H1 (cell line): ENCODE results near the gene C6orf120. TPM values are rescaled to one million over a fixed set of nuclear protein-coding genes. Genes with fewer than 3 reads are reported as not detected.

ENCODE experiments used
- CTCF ChIA-PET: fragments of 300-600 bp; sonication (Branson Sonifier 250); formaldehyde crosslinking; loops from one replicate; lab custom pipeline; 2021; ENCODE audit not compliant: partially characterized antibody; lab: Charles Lee
- POLR2A ChIA-PET: fragments of 300-600 bp; sonication (Branson Sonifier 250); formaldehyde crosslinking; loops from one replicate; lab custom pipeline; 2021; ENCODE audit warnings: inconsistent platforms; ENCODE audit not compliant: partially characterized antibody; lab: Charles Lee
- DNase-seq, 2 experiments: peaks; one replicate each; pipeline versions ENCODE4 v3.0.0 to v3.0.0-alpha.2; 2010 to 2022; ENCODE audit warnings: low spot score in 2 of 2, low read depth in 1 of 2, mixed read lengths in 1 of 2
- FAIRE-seq: peaks from 2 replicates; lab custom pipeline; 2011; peaks lifted over from hg19 to GRCh38; lab: Jason Lieb, UNC
- H2AFZ ChIP-seq: 2 replicates; pipeline ENCODE4 v1.8.1; 2012; ENCODE audit warnings: low read length, inconsistent platforms
- H2AK5ac ChIP-seq: 2 replicates; pipeline ENCODE4 v1.6.1; 2013; ENCODE audit warnings: low read depth, low read length
- H2BK120ac ChIP-seq: replicated peaks from 2 replicates; pipeline ENCODE3; 2013; ENCODE audit warnings: low read depth, low read length, inconsistent platforms
- H2BK12ac ChIP-seq: 2 replicates; pipeline ENCODE4 v1.6.1; 2013; ENCODE audit warnings: low read depth, low read length
- H2BK15ac ChIP-seq: 2 replicates; pipeline ENCODE4 v1.6.1; 2013; ENCODE audit warnings: low read length
- H2BK20ac ChIP-seq: 2 replicates; pipeline ENCODE4 v1.6.1; 2013; ENCODE audit warnings: low read length
- H2BK5ac ChIP-seq: 2 replicates; pipeline ENCODE4 v1.6.1; 2013; ENCODE audit warnings: low read depth, low read length
- H3K14ac ChIP-seq: 2 replicates; pipeline ENCODE4 v1.6.1; 2013; ENCODE audit warnings: inconsistent platforms; ENCODE audit not compliant: insufficient read length
- H3K18ac ChIP-seq: 2 replicates; pipeline ENCODE4 v1.6.1; 2013; ENCODE audit warnings: low read length; ENCODE audit errors: extremely low read depth
- H3K23ac ChIP-seq: 2 replicates; pipeline ENCODE4 v1.6.1; 2013; ENCODE audit warnings: inconsistent platforms; ENCODE audit not compliant: insufficient read length
- H3K23me2 ChIP-seq: 2 replicates; pipeline ENCODE4 v1.6.1; 2013; ENCODE audit warnings: low read depth, low read length
- H3K27ac ChIP-seq: 2 replicates; pipeline ENCODE4 v1.6.1; 2011; ENCODE audit warnings: low read depth, low read length, inconsistent platforms
- H3K27me3 ChIP-seq, 4 experiments: replicated peaks in 1 of 4; 1 replicate in 1 of 4; 2 replicates in 3 of 4; pipeline versions ENCODE4 v1.6.1 to v1.8.1; 2011 to 2013; ENCODE audit warnings: low read length in 3 of 4, mild to moderate bottlenecking in 3 of 4, inconsistent platforms in 2 of 4, mixed read lengths in 2 of 4, moderate library complexity in 1 of 4; ENCODE audit not compliant: control insufficient read depth in 3 of 4, insufficient read depth in 3 of 4; ENCODE audit errors: extremely low read depth in 1 of 4
- H3K36me3 ChIP-seq, 4 experiments: 2 replicates each; pipeline versions ENCODE4 v1.6.1 to v1.8.1; 2011 to 2013; ENCODE audit warnings: mild to moderate bottlenecking in 4 of 4, low read length in 3 of 4, moderate library complexity in 2 of 4, control low read depth in 1 of 4, inconsistent platforms in 1 of 4; ENCODE audit not compliant: insufficient read depth in 4 of 4, control insufficient read depth in 2 of 4
- H3K4ac ChIP-seq: replicated peaks from 2 replicates; pipeline ENCODE3; 2013; ENCODE audit warnings: low read length, low read depth, mixed read lengths, inconsistent platforms; ENCODE audit not compliant: insufficient read length
- H3K4me1 ChIP-seq, 4 experiments: replicated peaks in 1 of 4; 1 replicate in 1 of 4; 2 replicates in 3 of 4; pipeline versions ENCODE4 v1.6.1 to v1.8.1; 2011 to 2013; ENCODE audit warnings: low read length in 3 of 4, inconsistent platforms in 2 of 4, mixed read lengths in 1 of 4; ENCODE audit not compliant: insufficient read depth in 4 of 4, control insufficient read depth in 3 of 4
- H3K4me2 ChIP-seq, 2 experiments: 2 replicates each; pipeline versions ENCODE4 v1.6.1 to v1.8.1; 2011 to 2013; ENCODE audit warnings: low read depth in 2 of 2, low read length in 2 of 2, control low read depth in 1 of 2, inconsistent platforms in 1 of 2, mild to moderate bottlenecking in 1 of 2; ENCODE audit not compliant: insufficient read depth in 1 of 2
- H3K4me3 ChIP-seq, 4 experiments: fragments of 200-600, 300-600 bp in 1 of 4; sonication (generic), shearing (Covaris generic), sonication (Bioruptor Twin) in 1 of 4; 2 replicates each; pipeline versions ENCODE4 v1.5.1 to v1.8.1; 2011 to 2016; ENCODE audit warnings: low read length in 4 of 4, low read depth in 3 of 4, control low read depth in 2 of 4, inconsistent platforms in 2 of 4, mild to moderate bottlenecking in 2 of 4, mixed read lengths in 1 of 4, moderate library complexity in 1 of 4; ENCODE audit not compliant: insufficient read depth in 2 of 4; ENCODE audit errors: extremely low read depth in 1 of 4
- H3K56ac ChIP-seq: replicated peaks from 2 replicates; pipeline ENCODE3; 2013; ENCODE audit warnings: low read depth, mild to moderate bottlenecking, mixed read lengths, low read length, inconsistent platforms; ENCODE audit not compliant: insufficient read length
- H3K79me1 ChIP-seq: 2 replicates; pipeline ENCODE4 v1.6.1; 2013; ENCODE audit warnings: low read depth, low read length, control low read depth
- H3K79me2 ChIP-seq, 2 experiments: 2 replicates each; pipeline versions ENCODE4 v1.6.1 to v1.8.1; 2012 to 2013; ENCODE audit warnings: low read length in 2 of 2, mild to moderate bottlenecking in 2 of 2, inconsistent platforms in 1 of 2; ENCODE audit not compliant: insufficient read depth in 2 of 2, control insufficient read depth in 1 of 2
- H3K9ac ChIP-seq, 4 experiments: replicated peaks in 1 of 4; 1 replicate in 1 of 4; 2 replicates in 3 of 4; pipeline versions ENCODE4 v1.6.1 to v1.8.1; 2011 to 2013; ENCODE audit warnings: low read depth in 3 of 4, low read length in 3 of 4, control low read depth in 2 of 4, mild to moderate bottlenecking in 2 of 4, moderate library complexity in 2 of 4, inconsistent platforms in 1 of 4; ENCODE audit errors: extremely low read depth in 1 of 4
- H3K9me3 ChIP-seq, 2 experiments: 2 replicates each; pipeline versions ENCODE4 v1.6.1 to v1.8.1; 2012 to 2013; ENCODE audit warnings: mild to moderate bottlenecking in 2 of 2, moderate library complexity in 2 of 2, control low read depth in 1 of 2, inconsistent platforms in 1 of 2, low read depth in 1 of 2, low read length in 1 of 2, mixed read lengths in 1 of 2; ENCODE audit not compliant: insufficient read depth in 2 of 2
- H4K20me1 ChIP-seq, 2 experiments: replicated peaks in 1 of 2; 2 replicates each; pipeline versions ENCODE3 to v1.8.1; 2011 to 2013; ENCODE audit warnings: inconsistent platforms in 2 of 2, low read length in 2 of 2, mild to moderate bottlenecking in 1 of 2; ENCODE audit not compliant: insufficient read depth in 2 of 2, control insufficient read depth in 1 of 2
- H4K5ac ChIP-seq: 2 replicates; pipeline ENCODE4 v1.6.1; 2013; ENCODE audit warnings: low read length, low read depth, mixed read lengths, inconsistent platforms; ENCODE audit not compliant: insufficient read length
- H4K8ac ChIP-seq: 2 replicates; pipeline ENCODE4 v1.8.0; 2013; ENCODE audit warnings: mild to moderate bottlenecking, moderate library complexity, low read length, inconsistent platforms; ENCODE audit not compliant: insufficient read depth; ENCODE audit errors: extremely low read depth
- H4K91ac ChIP-seq: replicated peaks from 2 replicates; pipeline ENCODE3; 2013; ENCODE audit warnings: low read length, mixed read lengths, inconsistent platforms; ENCODE audit not compliant: insufficient read length
- CTCF ChIP-seq, 3 experiments: IDR thresholded peaks; 1 replicate in 2 of 3; 2 replicates in 1 of 3; pipeline versions ENCODE4 v1.5.1 to v1.6.1; 2011; ENCODE audit warnings: low read length in 3 of 3, mild to moderate bottlenecking in 3 of 3, inconsistent platforms in 2 of 3, low read depth in 1 of 3, moderate library complexity in 1 of 3; ENCODE audit not compliant: insufficient read depth in 1 of 3; ENCODE audit errors: control extremely low read depth in 1 of 3
- GTF2F1 ChIP-seq: IDR thresholded peaks from 2 replicates; pipeline ENCODE4 v1.6.1; 2012; ENCODE audit warnings: low read depth, low read length, improper control_type of control experiment, borderline replicate concordance
- HDAC2 ChIP-seq, 2 experiments: fragments of 300-600 bp in 1 of 2; sonication (generic) in 1 of 2; IDR thresholded peaks; 2 replicates each; pipeline ENCODE4 v1.6.1; 2011 to 2012; ENCODE audit warnings: low read depth in 2 of 2, low read length in 2 of 2, mild to moderate bottlenecking in 2 of 2, moderate library complexity in 2 of 2, borderline replicate concordance in 1 of 2, inconsistent platforms in 1 of 2
- KDM4A ChIP-seq: IDR thresholded peaks from one replicate; pipeline ENCODE4 v1.7.1; 2012; ENCODE audit warnings: low read depth, mild to moderate bottlenecking, moderate library complexity, low read length, inconsistent platforms; ENCODE audit not compliant: severe bottlenecking
- PHF8 ChIP-seq: fragments of 200-600 bp; sonication (generic); conservative IDR thresholded peaks from 2 replicates; pipeline ENCODE4 v1.7.1; 2012; ENCODE audit warnings: low read depth, mild to moderate bottlenecking, inconsistent platforms, low read length, moderate library complexity
- POLR2A ChIP-seq, 2 experiments: IDR thresholded peaks; 1 replicate in 1 of 2; 2 replicates in 1 of 2; pipeline ENCODE4 v1.6.1; 2011; ENCODE audit warnings: low read depth in 2 of 2, low read length in 2 of 2, mild to moderate bottlenecking in 2 of 2; ENCODE audit errors: control extremely low read depth in 1 of 2
- RBBP5 ChIP-seq: IDR thresholded peaks from 2 replicates; pipeline ENCODE4 v1.7.1; 2012; ENCODE audit warnings: low read depth, mild to moderate bottlenecking, inconsistent platforms, low read length, moderate library complexity, borderline replicate concordance
- WGBS, 2 experiments: shearing (Covaris generic) in 1 of 2; methylation state at CpG; one replicate each; pipeline versions ENCODE4 v1.1.6 to v1.1.7; 2013 to 2015; ENCODE audit warnings: low lambda C conversion rate in 2 of 2, mixed read lengths in 2 of 2, inconsistent platforms in 1 of 2, low coverage in 1 of 2, missing lambda C conversion rate in 1 of 2; ENCODE audit not compliant: insufficient replicate concordance in 2 of 2, insufficient coverage in 1 of 2, insufficient read length in 1 of 2; ENCODE audit errors: extremely low coverage in 1 of 2, missing lambda C conversion rate in 1 of 2; 5-methylcytosine and 5-hydroxymethylcytosine counted together
- polyA plus RNA-seq, 7 experiments: library from polyadenylated mRNA; depleted of rRNA in 3 of 7; stranded (reverse) in 5 of 7; unstranded in 2 of 7; fragments of >200 nt in 5 of 7; fragments of 200-250 nt in 2 of 7; gene quantifications; 1 replicate in 5 of 7; 2 replicates in 1 of 7; 4 replicates in 1 of 7; pipeline versions ENCODE4 v1.2.1 to v1.2.3, GENCODE V29; 2011 to 2013; ENCODE audit warnings: missing spikeins in 2 of 7, mixed read lengths in 2 of 7
- total RNA-seq: library from RNA; stranded (reverse); fragmentation: NEBNext Ultra II Directional; extraction: Animal tissue kit (Norgen Biotek cat#: 25700); gene quantifications from 2 replicates; pipeline ENCODE4 v1.2.1, GENCODE V29; 2021

The C6orf120 gene
- total and polyA plus RNA-seq, 2 of the 8 experiments (the other 6 are each of a cell fraction or from before 2014, with no cell fraction given) = 16.2 to 30.6 TPM

- no peak overlapping the region for H3K4ac ChIP-seq
- H2BK120ac ChIP-seq = no peak overlapping the region
- no peaks in the 10 kb centered on the region for H3K9me3 ChIP-seq
- no peak overlapping the region for H2AK5ac ChIP-seq
- no peak overlapping the region for H2BK12ac ChIP-seq
- peak overlapping the region; percentile 76 to 78 (median 76) for H3K4me3 ChIP-seq
- H2BK15ac ChIP-seq = no peak overlapping the region
- peaks cover 0 to 49% of the 10 kb centered on the region in 2 experiments; a peak in 2 of 4 replicates for H3K79me2 ChIP-seq
- TF ChIP-seq HDAC2 (IDR thresholded peaks at IDR 0.05; ENCODE audit: borderline replicate concordance in 1 of 2, low read depth in 2 of 2, low read length in 2 of 2) (0 out of 4 replicates have a peak, but pooled peaks of 1 of the 2 experiments have one; percentile 75), CTCF (IDR thresholded peaks at IDR 0.05; ENCODE audit: control extremely low read depth in 1 of 3, insufficient read depth in 1 of 3, low read depth in 1 of 3, low read length in 3 of 3) (no peak), PHF8 (peak; percentile 21; the same call in 1 of the 2 replicates), KDM4A (peak; percentile 53), GTF2F1 (no peak), POLR2A (IDR thresholded peaks at IDR 0.05; ENCODE audit: control extremely low read depth in 1 of 2, low read depth in 2 of 2, low read length in 2 of 2) (0 out of 3 replicates have a peak, but pooled peaks of 1 of the 2 experiments have one; percentile 12), RBBP5 (0 out of 2 replicates have a peak, but pooled peaks have one; percentile 27)
- H3K79me1 ChIP-seq = peaks cover 3% of the 10 kb centered on the region; the same call in 1 of the 2 replicates
- no peak overlapping the region; the same call in none of the 2 replicates for H4K8ac ChIP-seq
- H3K56ac ChIP-seq = no peak overlapping the region
- peaks cover 0 to 2% (median under 1%) of the 10 kb centered on the region in 4 experiments; a peak in 1 of 7 replicates for H3K27me3 ChIP-seq
- H3K23ac ChIP-seq = no peak overlapping the region
- H4K91ac ChIP-seq = no peak overlapping the region
- DNase-seq (peak in 1 of 2 experiments; percentile 71), FAIRE-seq (no peak)
- H3K4me2 ChIP-seq = peak overlapping the region; percentile 92 to 97
- peak overlapping the region; percentile 26 to 81 (median 60) for H3K9ac ChIP-seq
- H3K23me2 ChIP-seq = peaks cover 15% of the 10 kb centered on the region
- no peak overlapping the region for H2AFZ ChIP-seq
- H3K14ac ChIP-seq = no peak overlapping the region
- H3K27ac ChIP-seq = no peak overlapping the region
- CTCF ChIA-PET = interaction anchor here (0.7 to 1.5 kb wide), 3 partner anchors 13 to 726 kb away, joined by 3 to 6 read pairs (median 3); no protein-coding TSS in a partner anchor
- POLR2A ChIA-PET = interaction anchor here (0.6 to 5.9 kb wide), 12 partner anchors 11 to 1043 kb away, joined by 3 to 58 read pairs (median 4); partner anchors contain the start of genes C6orf120, DYNLT2, ERMARD and WDR27
- H3K4me1 ChIP-seq = peaks cover 0 to 9% (median 4%) of the 10 kb centered on the region in 4 experiments; a peak in 5 of 7 replicates
- H4K20me1 ChIP-seq = peaks cover 1 to 13% of the 10 kb centered on the region in 2 experiments
- H2BK5ac ChIP-seq = no peak overlapping the region
- 2% methylated on average over 26 of the region's 70 CpGs; no CpG with 5 or more reads in 1 of the 2 experiments for WGBS, 2 experiments
- H3K18ac ChIP-seq = no peak overlapping the region
- no peak overlapping the region for H2BK20ac ChIP-seq
- peaks cover 0 to 8% (median 0%) of the 10 kb centered on the region in 4 experiments; a peak in 1 of 8 replicates for H3K36me3 ChIP-seq
- H4K5ac ChIP-seq = no peak overlapping the region
Observed at GRCh38 chr6:169723200-169723909, 21.4 kb downstream of the C6orf120 start.
